AG09309 (cell line): ENCODE measurements around the gene RSBN1L.

ENCODE experiments used
- DNase-seq: peaks from one replicate; pipeline ENCODE4 v3.0.0-alpha.2; 2010; ENCODE audit warnings: low read depth
- H3K4me3 ChIP-seq: 2 replicates; pipeline ENCODE4 v1.5.1; 2011; ENCODE audit warnings: mild to moderate bottlenecking, low read depth, low read length, moderate library complexity; ENCODE audit not compliant: control insufficient read depth
- CTCF ChIP-seq: IDR thresholded peaks from 2 replicates; pipeline ENCODE4 v1.5.1; 2011; ENCODE audit warnings: mild to moderate bottlenecking, low read depth, low read length, inconsistent platforms; ENCODE audit not compliant: insufficient read depth, control insufficient read depth; ENCODE audit errors: missing control alignments

The RSBN1L gene

GRCh38 chr7:77729574-77730348 lies 33.5 kb downstream of the RSBN1L start:
- no peak overlapping the region for H3K4me3 ChIP-seq
- no peak for DNase-seq
- no peak for TF ChIP-seq CTCF

- no peak overlapping the region for H3K4me3 ChIP-seq
- no peak for TF ChIP-seq CTCF
Observed at GRCh38 chr7:77731716-77732115, 35.5 kb downstream of the RSBN1L start.

GRCh38 chr7:77734659-77735421 lies 38.6 kb downstream of the RSBN1L start:
- no peak for TF ChIP-seq CTCF
- no peak overlapping the region for H3K4me3 ChIP-seq
- no peak for DNase-seq

More at GRCh38 chr7:77731716-77732115, 35.5 kb downstream of the RSBN1L start:
- no peak for DNase-seq

GRCh38 chr7:77735457-77735856 lies 39.2 kb downstream of the RSBN1L start:
- TF ChIP-seq CTCF: no peak
- no peak for DNase-seq
- no peak overlapping the region for H3K4me3 ChIP-seq

GRCh38 chr7:77736991-77737390 lies 40.7 kb downstream of the RSBN1L start:
- no peak overlapping the region for H3K4me3 ChIP-seq
- no peak for DNase-seq
- TF ChIP-seq CTCF: no peak

- no peak for TF ChIP-seq CTCF
- H3K4me3 ChIP-seq: no peak overlapping the region
- no peak for DNase-seq
Observed at GRCh38 chr7:77738382-77738781, 42.1 kb downstream of the RSBN1L start.
